Caco-2 (cell line): ENCODE data around the gene ANKDD1B. TPM values are rescaled to one million over a fixed set of nuclear protein-coding genes. Genes with fewer than 3 reads are reported as not detected.
"Not testable (repeated sequence)": the region's sequence is repeated elsewhere in the genome, so short reads cannot be mapped to it uniquely, and the experiment has no call there.

Experiments used
- BruUV-seq: library from RNA; stranded (reverse); fragments of 400-500 nt; replicated peaks from 2 replicates; lab custom pipeline; 2021; lab: Mats Ljungman, UMichigan
- CTCF ChIA-PET: fragments of 300-600 bp; sonication (Branson Sonifier 250); formaldehyde crosslinking; loops from one replicate; lab custom pipeline; 2022; ENCODE audit warnings: antibody characterized with exemption; lab: Charles Lee
- POLR2A ChIA-PET: fragments of 300-600 bp; sonication (Branson Sonifier 250); formaldehyde crosslinking; loops from one replicate; lab custom pipeline; 2022; ENCODE audit warnings: antibody characterized with exemption; lab: Charles Lee
- DNase-seq, 2 experiments: peaks; one replicate each; pipeline versions ENCODE4 v3.0.0 to v3.0.0-alpha.2; 2020 to 2022
- H3K27me3 ChIP-seq: replicated peaks from 2 replicates; pipeline ENCODE4 v1.6.0; 2011; ENCODE audit warnings: low read length; ENCODE audit not compliant: control insufficient read depth, insufficient read depth
- H3K36me3 ChIP-seq: 2 replicates; pipeline ENCODE4 v1.5.1; 2011; ENCODE audit warnings: low read length; ENCODE audit not compliant: control insufficient read depth, insufficient read depth
- H3K4me1 ChIP-seq: fragments of 250-450 bp; sonication (Bioruptor Pico); 2 replicates; pipeline ENCODE4 v1.5.1; 2020; ENCODE audit warnings: mild to moderate bottlenecking
- H3K4me3 ChIP-seq: 2 replicates; pipeline ENCODE4 v1.5.1; 2011; ENCODE audit warnings: low read depth, mild to moderate bottlenecking, control low read depth, low read length
- H3K9me3 ChIP-seq: fragments of 250-450 bp; sonication (Bioruptor Pico); 2 replicates; pipeline ENCODE4 v1.5.1; 2020; ENCODE audit warnings: mild to moderate bottlenecking, moderate library complexity
- H3K27ac Mint-ChIP-seq: one replicate; pipeline ENCODE4 v1.8.0; 2022; ENCODE audit warnings: mixed read lengths; ENCODE audit not compliant: unreplicated experiment
- H3K27me3 Mint-ChIP-seq: one replicate; pipeline ENCODE4 v1.8.0; 2022; ENCODE audit warnings: mixed read lengths; ENCODE audit not compliant: insufficient read depth, unreplicated experiment
- H3K36me3 Mint-ChIP-seq: one replicate; pipeline ENCODE4 v1.8.0; 2022; ENCODE audit warnings: mild to moderate bottlenecking, mixed read lengths; ENCODE audit not compliant: insufficient read depth, unreplicated experiment
- H3K4me1 Mint-ChIP-seq: one replicate; pipeline ENCODE4 v1.8.0; 2022; ENCODE audit warnings: low read depth, mixed read lengths; ENCODE audit not compliant: unreplicated experiment
- H3K4me3 Mint-ChIP-seq: one replicate; pipeline ENCODE4 v1.8.0; 2022; ENCODE audit warnings: mild to moderate bottlenecking, moderate library complexity, mixed read lengths; ENCODE audit not compliant: unreplicated experiment
- H3K9me3 Mint-ChIP-seq: one replicate; pipeline ENCODE4 v1.8.0; 2022; ENCODE audit warnings: mixed read lengths; ENCODE audit not compliant: unreplicated experiment
- intact Hi-C: fragments of 100-400 bp; cut with micrococcal nuclease; formaldehyde crosslinking; loops from one replicate; pipeline ENCODE4 v1.10.0; 2022; ENCODE audit not compliant: unreplicated experiment
- total RNA-seq: library from RNA; stranded (reverse); gene quantifications from 2 replicates; pipeline ENCODE4 v1.2.3, GENCODE V29; 2022
- TF ChIP-seq, protein P1 (sequence below), 2 experiments: fragments of 200-600 bp in 1 of 2; IDR thresholded peaks; 1 replicate in 1 of 2; 2 replicates in 1 of 2; pipeline versions ENCODE4 v1.5.1 to v1.8.0; 2011 to 2022; ENCODE audit warnings: antibody characterized with exemption in 1 of 2, control low read depth in 1 of 2, inconsistent platforms in 1 of 2, low read depth in 1 of 2, low read length in 1 of 2, mild to moderate bottlenecking in 1 of 2, moderate library complexity in 1 of 2; ENCODE audit not compliant: insufficient read depth in 1 of 2, severe bottlenecking in 1 of 2, unreplicated experiment in 1 of 2

ANKDD1B gene
- total RNA-seq, 1 experiment from 2014 or later, result 0.88 TPM

- intact Hi-C loops, result no loop called here
- CTCF ChIA-PET, result no interaction called here
- H3K9me3 Mint-ChIP-seq, result no peaks in the 10 kb centered on the region
- H3K27me3 ChIP-seq, result no peaks in the 10 kb centered on the region
- no TSS peak for BruUV-seq
- DNase-seq, result no peak
- H3K36me3 Mint-ChIP-seq, result no peaks in the 10 kb centered on the region
- no peaks in the 10 kb centered on the region for H3K9me3 ChIP-seq
- no peaks in the 10 kb centered on the region for H3K36me3 ChIP-seq
- H3K27me3 Mint-ChIP-seq, result no peaks in the 10 kb centered on the region
- POLR2A ChIA-PET, result no interaction called here
- H3K4me3 Mint-ChIP-seq, result no peak overlapping the region
- H3K27ac Mint-ChIP-seq, result peak overlapping the region; percentile 60
- no peak overlapping the region for H3K4me3 ChIP-seq
- H3K4me1 ChIP-seq, result peaks cover 30% of the 10 kb centered on the region
- H3K4me1 Mint-ChIP-seq, result peaks cover 21% of the 10 kb centered on the region
- TF ChIP-seq, protein P1, sequence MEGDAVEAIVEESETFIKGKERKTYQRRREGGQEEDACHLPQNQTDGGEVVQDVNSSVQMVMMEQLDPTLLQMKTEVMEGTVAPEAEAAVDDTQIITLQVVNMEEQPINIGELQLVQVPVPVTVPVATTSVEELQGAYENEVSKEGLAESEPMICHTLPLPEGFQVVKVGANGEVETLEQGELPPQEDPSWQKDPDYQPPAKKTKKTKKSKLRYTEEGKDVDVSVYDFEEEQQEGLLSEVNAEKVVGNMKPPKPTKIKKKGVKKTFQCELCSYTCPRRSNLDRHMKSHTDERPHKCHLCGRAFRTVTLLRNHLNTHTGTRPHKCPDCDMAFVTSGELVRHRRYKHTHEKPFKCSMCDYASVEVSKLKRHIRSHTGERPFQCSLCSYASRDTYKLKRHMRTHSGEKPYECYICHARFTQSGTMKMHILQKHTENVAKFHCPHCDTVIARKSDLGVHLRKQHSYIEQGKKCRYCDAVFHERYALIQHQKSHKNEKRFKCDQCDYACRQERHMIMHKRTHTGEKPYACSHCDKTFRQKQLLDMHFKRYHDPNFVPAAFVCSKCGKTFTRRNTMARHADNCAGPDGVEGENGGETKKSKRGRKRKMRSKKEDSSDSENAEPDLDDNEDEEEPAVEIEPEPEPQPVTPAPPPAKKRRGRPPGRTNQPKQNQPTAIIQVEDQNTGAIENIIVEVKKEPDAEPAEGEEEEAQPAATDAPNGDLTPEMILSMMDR (IDR thresholded peaks at IDR 0.05; ENCODE audit: insufficient read depth in 1 of 2, low read depth in 1 of 2, low read length in 1 of 2, severe bottlenecking in 1 of 2, unreplicated experiment in 1 of 2), result no peak
Measured at GRCh38 chr5:75608870-75609269, 2.4 kb upstream of the ANKDD1B start.

DNA sequence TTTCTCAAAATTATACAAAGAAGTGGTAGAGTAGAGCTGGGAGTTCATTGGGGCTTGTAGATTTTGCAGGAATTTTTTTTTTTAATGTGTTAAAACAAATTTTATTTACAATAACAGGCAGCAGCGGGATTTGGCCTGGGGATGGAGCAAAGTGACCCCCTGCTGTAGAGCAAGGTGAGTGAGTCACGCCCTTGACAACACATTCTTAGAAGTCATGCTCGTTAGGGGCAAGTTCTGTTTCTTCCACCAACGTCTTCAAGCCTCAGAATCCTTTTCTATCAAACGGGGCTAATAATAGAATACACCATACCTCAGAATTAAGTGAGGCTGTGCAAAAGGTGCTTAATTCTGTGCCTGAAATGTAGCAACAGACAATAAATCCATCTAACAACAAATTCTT is 1.1 kb upstream of the ANKDD1B start:
- no peak overlapping the region for H3K4me3 ChIP-seq
- POLR2A ChIA-PET, result no interaction called here
- H3K9me3 Mint-ChIP-seq, result no peaks in the 10 kb centered on the region
- H3K36me3 Mint-ChIP-seq, result no peaks in the 10 kb centered on the region
- no peaks in the 10 kb centered on the region for H3K27me3 ChIP-seq
- peaks cover 42% of the 10 kb centered on the region for H3K4me1 ChIP-seq
- no TSS peak for BruUV-seq
- peaks cover 19% of the 10 kb centered on the region for H3K4me1 Mint-ChIP-seq
- peak overlapping the region; percentile 99 for H3K4me3 Mint-ChIP-seq
- H3K36me3 ChIP-seq, result no peaks in the 10 kb centered on the region
- TF ChIP-seq, protein P1 (IDR thresholded peaks at IDR 0.05; ENCODE audit: insufficient read depth in 1 of 2, low read depth in 1 of 2, low read length in 1 of 2, severe bottlenecking in 1 of 2, unreplicated experiment in 1 of 2), result no peak
- H3K9me3 ChIP-seq, result no peaks in the 10 kb centered on the region
- H3K27ac Mint-ChIP-seq, result no peak overlapping the region
- intact Hi-C loops, result loop anchor here (5.0 kb wide), 2 partner anchors 37 to 98 kb away; partner anchors contain the start of genes CERT1 and POLK
- no peaks in the 10 kb centered on the region for H3K27me3 Mint-ChIP-seq
- CTCF ChIA-PET, result no interaction called here
- DNase-seq, result no peak

GRCh38 chr5:75610859-75611310 is 368 bp upstream of the ANKDD1B start:
- BruUV-seq, H3K27me3 ChIP-seq, CTCF ChIA-PET, H3K36me3 ChIP-seq, H3K36me3 Mint-ChIP-seq, H3K9me3 ChIP-seq, POLR2A ChIA-PET, H3K9me3 Mint-ChIP-seq, H3K27me3 Mint-ChIP-seq: not testable (repeated sequence)
- Histone ChIP-seq H3K4me1 (peaks cover 49% of the 10 kb centered on the region), H3K4me3 (peak overlapping the region; percentile 74)
- intact Hi-C loops, result loop anchor here (1.0 to 5.0 kb wide), 3 partner anchors 9 to 99 kb away; partner anchors contain the start of genes CERT1 and POLK
- Mint-ChIP-seq H3K4me1 (peaks cover 21% of the 10 kb centered on the region), H3K4me3 (peak overlapping the region; percentile 99), H3K27ac (peak overlapping the region; percentile 87)
- DNase-seq, result peak; percentile 73 to 89
